Natural killer cell (primary cell): ENCODE data around the gene CIAO2B. TPM values are rescaled to one million over a fixed set of nuclear protein-coding genes. Genes with fewer than 3 reads are reported as not detected.

Experiments used
- ATAC-seq, 3 donors: fragments of 150-1000 bp in 2 of 3; fragments of 200-7000 bp in 1 of 3; cut with Tn5 transposase; 1 replicate in 1 of 3; 2 replicates in 2 of 3; pipeline ENCODE4 v1.10.0; 2021; ENCODE audit warnings: mild to moderate bottlenecking in 2 of 3, moderate library complexity in 2 of 3
- DNase-seq, 2 donors: peaks; one replicate each; pipeline versions ENCODE4 v3.0.0 to v3.0.0-alpha.2; 2013 to 2021; ENCODE audit warnings: mixed read lengths in 1 of 2
- H3K27ac ChIP-seq: one replicate; pipeline ENCODE4 v1.5.1; 2013; ENCODE audit warnings: mild to moderate bottlenecking, low read length
- H3K27me3 ChIP-seq: one replicate; pipeline ENCODE4 v1.6.1; 2013; ENCODE audit warnings: low read length; ENCODE audit not compliant: control insufficient read depth, insufficient read depth
- H3K36me3 ChIP-seq: one replicate; pipeline ENCODE4 v1.6.1; 2013; ENCODE audit warnings: low read length; ENCODE audit not compliant: control insufficient read depth, insufficient read depth
- H3K4me1 ChIP-seq: one replicate; pipeline ENCODE4 v1.6.1; 2013; ENCODE audit warnings: low read length; ENCODE audit not compliant: control insufficient read depth, insufficient read depth
- H3K4me3 ChIP-seq: one replicate; pipeline ENCODE4 v1.5.1; 2013; ENCODE audit warnings: low read length
- H3K9me3 ChIP-seq: one replicate; pipeline ENCODE4 v1.6.1; 2013; ENCODE audit warnings: low read length; ENCODE audit not compliant: control insufficient read depth, insufficient read depth
- H3K27ac Mint-ChIP-seq, 2 donors: one replicate each; pipeline ENCODE4 v1.8.0; 2022; ENCODE audit warnings: mild to moderate bottlenecking in 2 of 2, mixed read lengths in 2 of 2, moderate library complexity in 1 of 2
- H3K27me3 Mint-ChIP-seq, 2 donors: one replicate each; pipeline ENCODE4 v1.8.0; 2022; ENCODE audit warnings: low read depth in 2 of 2, mixed read lengths in 2 of 2
- H3K36me3 Mint-ChIP-seq: one replicate; pipeline ENCODE4 v1.8.0; 2022; ENCODE audit warnings: mixed read lengths
- H3K4me1 Mint-ChIP-seq, 2 donors: one replicate each; pipeline ENCODE4 v1.8.0; 2022; ENCODE audit warnings: mixed read lengths in 2 of 2
- H3K4me3 Mint-ChIP-seq: one replicate; pipeline ENCODE4 v1.8.0; 2022; ENCODE audit warnings: mild to moderate bottlenecking, moderate library complexity, mixed read lengths
- H3K9me3 Mint-ChIP-seq, 2 donors: one replicate each; pipeline ENCODE4 v1.8.0; 2022; ENCODE audit warnings: mixed read lengths in 2 of 2
- CTCF ChIP-seq: fragments of 200-600 bp; IDR thresholded peaks from one replicate; pipeline ENCODE4 v1.8.0; 2022; ENCODE audit warnings: antibody characterized with exemption
- WGBS: methylation state at CpG from one replicate; pipeline ENCODE4 v1.1.7; 2013; ENCODE audit warnings: missing lambda C conversion rate; ENCODE audit not compliant: insufficient coverage; 5-methylcytosine and 5-hydroxymethylcytosine counted together
- intact Hi-C: fragments of 100-400 bp; cut with micrococcal nuclease; formaldehyde crosslinking; loops from one replicate; pipeline ENCODE4 v1.14.2; 2022
- total RNA-seq, 4 donors: library from RNA; stranded (reverse); fragments of 120-200 nt in 1 of 4; gene quantifications; one replicate each; pipeline versions ENCODE4 v1.2.3 to v1.2.4, GENCODE V29; 2013 to 2022

The CIAO2B gene
- total RNA-seq, 3 donors from 2014 or later (not counting 1 experiment from before 2014, with no cell fraction given): 57.2 to 62.8 (median 60.0) TPM

- intact Hi-C loops: no loop called here
- ATAC-seq (no peak), DNase-seq (no peak)
- Histone ChIP-seq H3K4me1 (no peaks in the 10 kb centered on the region), H3K36me3 (no peaks in the 10 kb centered on the region), H3K4me3 (no peak within 1 kb of the TSS), H3K27me3 (peaks cover 8% of the 10 kb centered on the region), H3K27ac (no peak within 1 kb of the TSS), H3K9me3 (no peaks in the 10 kb centered on the region)
- Mint-ChIP-seq H3K9me3 (no peaks in the 10 kb centered on the region), H3K4me3 (no peak within 1 kb of the TSS), H3K4me1 (peaks cover 0 to 5% of the 10 kb centered on the region in 2 donors), H3K27ac (no peak within 1 kb of the TSS), H3K27me3 (peaks cover 9 to 24% of the 10 kb centered on the region in 2 donors), H3K36me3 (no peaks in the 10 kb centered on the region)
- TF ChIP-seq CTCF: no peak
- WGBS: 80% methylated on average over 7 of the region's 7 CpGs
Observed at GRCh38 chr16:66918803-66919568, 15.2 kb downstream of the CIAO2B start, which contains the start of gene CDH16. TSS of gene CDH16 (minus strand) at chr16:66918885. CDS start at chr16:66918065, 820 bp downstream.

GRCh38 chr16:66918355-66918754 is 15.8 kb downstream of the CIAO2B start:
- Histone ChIP-seq H3K36me3 (no peaks in the 10 kb centered on the region), H3K4me1 (no peaks in the 10 kb centered on the region), H3K27ac (no peak overlapping the region), H3K27me3 (peaks cover 6% of the 10 kb centered on the region), H3K9me3 (no peaks in the 10 kb centered on the region), H3K4me3 (no peak overlapping the region)
- ATAC-seq: no peak
- TF ChIP-seq CTCF: no peak
- intact Hi-C loops: no loop called here
- H3K36me3 Mint-ChIP-seq: no peaks in the 10 kb centered on the region
- H3K9me3 Mint-ChIP-seq: no peaks in the 10 kb centered on the region
- H3K27ac Mint-ChIP-seq: no peak overlapping the region
- H3K27me3 Mint-ChIP-seq: peaks cover 3 to 18% of the 10 kb centered on the region in 2 donors
- H3K4me3 Mint-ChIP-seq: no peak overlapping the region
- WGBS: 89% methylated on average over 6 of the region's 6 CpGs
- no peaks in the 10 kb centered on the region for H3K4me1 Mint-ChIP-seq
- no peak for DNase-seq

GRCh38 chr16:66917741-66918140 is 16.5 kb downstream of the CIAO2B start:
- ATAC-seq: no peak
- Histone ChIP-seq H3K9me3 (no peaks in the 10 kb centered on the region), H3K4me1 (no peaks in the 10 kb centered on the region), H3K27me3 (peaks cover 6% of the 10 kb centered on the region), H3K36me3 (no peaks in the 10 kb centered on the region), H3K27ac (no peak overlapping the region), H3K4me3 (no peak overlapping the region)
- Mint-ChIP-seq H3K4me1 (no peaks in the 10 kb centered on the region), H3K27me3 (peaks cover 0 to 13% of the 10 kb centered on the region in 2 donors), H3K9me3 (no peaks in the 10 kb centered on the region), H3K36me3 (no peaks in the 10 kb centered on the region), H3K27ac (no peak overlapping the region), H3K4me3 (no peak overlapping the region)
- DNase-seq: no peak
- no peak for TF ChIP-seq CTCF
- 90% methylated on average over 8 of the region's 9 CpGs for WGBS
- intact Hi-C loops: no loop called here

GRCh38 chr16:66916518-66916917 is 17.7 kb downstream of the CIAO2B start:
- H3K27ac Mint-ChIP-seq: no peak overlapping the region
- no peak for ATAC-seq
- Histone ChIP-seq H3K36me3 (no peaks in the 10 kb centered on the region), H3K4me1 (no peaks in the 10 kb centered on the region), H3K4me3 (no peak overlapping the region), H3K27ac (no peak overlapping the region), H3K27me3 (peaks cover 6% of the 10 kb centered on the region), H3K9me3 (no peaks in the 10 kb centered on the region)
- 87% methylated on average over 6 of the region's 6 CpGs for WGBS
- no peak overlapping the region for H3K4me3 Mint-ChIP-seq
- TF ChIP-seq CTCF: no peak
- H3K36me3 Mint-ChIP-seq: no peaks in the 10 kb centered on the region
- H3K4me1 Mint-ChIP-seq: no peaks in the 10 kb centered on the region
- intact Hi-C loops: no loop called here
- no peaks in the 10 kb centered on the region for H3K9me3 Mint-ChIP-seq
- no peak for DNase-seq
- peaks cover 0 to 13% of the 10 kb centered on the region in 2 donors for H3K27me3 Mint-ChIP-seq
